Neural cell (in vitro differentiated cells): ENCODE data around the gene UBTF.

ENCODE experiments used
- CTCF ChIP-seq: fragments of 450-650 bp; IDR thresholded peaks from 2 replicates; pipeline ENCODE4 v1.5.1; 2014; ENCODE audit warnings: antibody characterized with exemption, mild to moderate bottlenecking, moderate library complexity; ENCODE audit not compliant: poor library complexity, severe bottlenecking
- EP300 ChIP-seq: fragments of 450-650 bp; conservative IDR thresholded peaks from 2 replicates; pipeline ENCODE4 v1.6.1; 2014; ENCODE audit warnings: antibody characterized with exemption, mild to moderate bottlenecking, moderate library complexity; ENCODE audit not compliant: poor library complexity, severe bottlenecking
- EZH2 ChIP-seq: fragments of 200-600, 300-800 bp; shearing (Covaris generic), sonication (generic); IDR thresholded peaks from 2 replicates; pipeline ENCODE4 v1.6.1; 2014; ENCODE audit warnings: antibody characterized with exemption, low read length, borderline replicate concordance, mild to moderate bottlenecking; ENCODE audit not compliant: insufficient read depth, poor library complexity, severe bottlenecking
- POLR2AphosphoS5 ChIP-seq: IDR thresholded peaks from 2 replicates; pipeline ENCODE4 v1.6.1; 2012
- REST ChIP-seq: IDR thresholded peaks from 2 replicates; pipeline ENCODE4 v1.6.1; 2012; ENCODE audit warnings: borderline replicate concordance
- SMC3 ChIP-seq: fragments of 450-650 bp; conservative IDR thresholded peaks from 2 replicates; pipeline ENCODE4 v1.6.1; 2014; ENCODE audit warnings: antibody characterized with exemption, mild to moderate bottlenecking, moderate library complexity; ENCODE audit not compliant: poor library complexity
- TAF1 ChIP-seq: IDR thresholded peaks from 2 replicates; pipeline ENCODE4 v1.6.1; 2012; ENCODE audit warnings: low read depth

GRCh38 chr17:44183024-44183423, 36.5 kb downstream of the UBTF start:
- TF ChIP-seq SMC3 (no peak), REST (no peak), POLR2AphosphoS5 (no peak), CTCF (no peak), TAF1 (no peak), EZH2 (no peak), EP300 (no peak)
